HS-27A (cell line): ENCODE results near the gene SEC31B.

Source experiments
- DNase-seq: peaks from one replicate; pipeline ENCODE4 v3.0.0-alpha.2; 2012; ENCODE audit warnings: low read depth, missing footprints

SEC31B gene

GRCh38 chr10:100529475-100530298 is 10.0 kb upstream of the SEC31B start, which contains the start of gene NDUFB8:
NDUFB8 (minus strand) TSS chr10:100529871; CDS start chr10:100529851, 20 bp downstream.
- peak; percentile 54 for DNase-seq

- no peak for DNase-seq
These were observed 9.3 kb upstream of the SEC31B start for GRCh38 chr10:100528921-100529474.

DNA sequence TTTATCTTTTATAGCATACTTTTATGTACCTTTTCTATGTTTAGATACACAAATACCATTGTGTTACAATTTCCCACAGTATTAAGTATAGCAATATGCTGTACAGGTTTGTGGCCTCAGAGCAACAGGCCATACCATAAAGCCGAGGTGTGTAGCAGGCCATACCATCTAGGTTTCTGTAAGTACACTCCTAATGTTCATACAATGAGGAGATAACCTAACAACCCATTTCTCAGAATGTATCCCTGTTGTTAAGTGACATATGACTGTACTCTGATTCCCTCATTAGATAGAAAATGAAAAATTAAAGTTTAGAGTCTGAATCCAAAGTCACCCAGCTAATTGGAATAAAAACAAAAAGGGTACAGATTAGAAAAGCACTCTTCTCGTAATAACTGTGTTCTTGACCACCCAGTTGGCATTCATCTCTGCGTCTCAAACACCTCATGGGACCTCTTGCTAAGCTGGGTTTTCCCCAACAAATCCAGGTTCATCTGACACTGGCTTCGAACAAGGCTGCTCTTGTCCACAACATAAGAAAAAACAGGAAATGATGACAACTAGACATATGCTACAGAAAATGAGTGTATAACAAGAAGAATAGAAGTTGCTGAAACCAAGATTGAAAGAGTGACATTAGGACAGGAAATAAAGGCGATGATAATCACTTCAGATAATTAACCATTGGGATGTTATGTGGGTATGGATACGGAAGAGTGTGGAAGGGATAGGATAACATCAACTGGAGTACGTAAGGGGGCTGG is 8.6 kb upstream of the SEC31B start:
- DNase-seq = no peak

DNA sequence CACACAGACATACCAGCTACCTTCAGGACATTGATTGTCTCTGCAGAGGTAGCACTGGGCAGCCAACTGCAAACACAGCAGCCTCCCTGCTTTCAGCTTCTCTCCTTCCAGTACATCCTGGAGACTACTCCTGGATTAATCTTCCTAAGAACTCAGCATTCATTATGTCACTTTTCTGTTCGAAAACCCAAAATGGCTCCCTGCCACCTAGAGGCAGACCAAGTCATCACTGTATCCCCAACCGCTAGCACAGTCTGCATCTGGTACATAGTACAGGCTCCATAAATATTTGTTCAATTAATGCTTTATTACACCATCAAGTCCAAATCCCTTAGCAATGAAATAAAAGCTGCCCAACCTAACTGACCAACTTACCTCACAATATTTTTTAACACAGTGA is 5.0 kb upstream of the SEC31B start:
- no peak for DNase-seq

DNA sequence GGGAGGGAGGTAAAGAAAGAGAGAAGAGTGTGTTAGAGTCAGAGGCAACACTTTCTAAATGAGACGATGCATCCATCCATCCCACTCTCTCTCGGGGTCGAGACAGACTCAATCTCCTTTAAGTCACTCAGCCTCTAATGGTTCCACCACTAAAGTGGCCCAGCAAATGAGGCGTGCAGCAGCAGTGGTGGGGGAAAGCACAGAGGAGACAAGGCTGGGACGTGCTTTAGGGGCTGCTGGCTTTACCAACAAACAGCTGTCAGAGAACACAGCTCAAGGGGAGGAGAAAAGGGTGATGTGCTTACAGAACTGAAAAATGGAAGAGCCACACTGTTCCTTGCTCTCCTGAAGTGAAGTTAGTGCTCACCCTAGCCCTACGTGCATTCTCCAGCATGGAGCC is 4.5 kb upstream of the SEC31B start:
- no peak for DNase-seq

DNA sequence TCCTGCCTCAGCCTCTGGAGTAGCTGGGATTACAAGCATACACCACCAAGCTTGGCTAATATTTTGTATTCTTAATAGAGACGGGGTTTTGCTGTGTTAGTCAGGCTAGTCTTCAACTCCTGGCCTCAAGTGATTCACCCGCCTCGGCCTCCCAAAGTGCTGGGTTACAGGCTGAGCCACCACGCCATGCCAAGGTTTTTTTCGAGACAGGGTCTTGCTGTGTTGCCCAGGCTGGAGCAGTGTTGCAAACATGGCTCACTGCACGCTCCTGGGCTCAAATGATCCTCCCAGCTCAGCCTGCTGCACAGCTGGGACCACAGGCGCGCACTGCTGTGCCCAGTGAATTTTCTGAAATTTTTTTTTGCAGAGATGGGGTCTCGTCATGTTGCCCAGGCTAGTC is 3.3 kb upstream of the SEC31B start:
- no peak for DNase-seq

DNA sequence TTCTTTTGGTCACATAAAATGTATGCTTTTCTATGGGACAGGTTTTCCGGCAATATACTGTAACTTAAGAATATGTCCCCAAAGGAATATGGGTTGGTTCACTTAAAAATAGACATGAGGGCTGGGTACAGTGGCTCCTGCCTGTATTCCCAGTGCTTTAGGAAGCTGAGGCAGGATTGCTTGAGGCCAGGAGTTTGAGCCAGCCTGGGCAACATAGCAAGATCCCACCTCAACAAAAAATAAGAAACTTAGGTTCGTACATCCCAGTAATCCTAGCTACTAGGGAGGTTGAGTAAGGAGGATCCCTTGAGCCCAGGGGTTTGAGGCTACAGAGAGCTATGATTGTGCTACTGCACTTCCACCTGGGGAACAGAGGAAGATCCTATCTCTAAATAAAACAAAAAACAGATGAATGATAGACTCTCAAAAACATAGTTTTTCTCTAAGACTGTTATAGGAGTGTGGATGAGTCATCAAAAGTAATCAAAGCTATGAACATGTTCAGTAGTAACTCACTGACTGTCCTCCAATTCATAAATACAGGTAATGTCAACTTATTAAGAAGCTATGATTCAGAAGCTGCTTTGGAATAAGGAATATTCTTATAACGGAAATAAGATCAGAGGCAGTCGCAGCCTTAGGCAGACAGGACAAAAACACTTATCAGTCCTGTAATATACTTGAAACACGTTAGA is 2.6 kb upstream of the SEC31B start:
- no peak for DNase-seq

GRCh38 chr10:100520811-100521210 is 1.1 kb upstream of the SEC31B start:
- DNase-seq = no peak

DNA sequence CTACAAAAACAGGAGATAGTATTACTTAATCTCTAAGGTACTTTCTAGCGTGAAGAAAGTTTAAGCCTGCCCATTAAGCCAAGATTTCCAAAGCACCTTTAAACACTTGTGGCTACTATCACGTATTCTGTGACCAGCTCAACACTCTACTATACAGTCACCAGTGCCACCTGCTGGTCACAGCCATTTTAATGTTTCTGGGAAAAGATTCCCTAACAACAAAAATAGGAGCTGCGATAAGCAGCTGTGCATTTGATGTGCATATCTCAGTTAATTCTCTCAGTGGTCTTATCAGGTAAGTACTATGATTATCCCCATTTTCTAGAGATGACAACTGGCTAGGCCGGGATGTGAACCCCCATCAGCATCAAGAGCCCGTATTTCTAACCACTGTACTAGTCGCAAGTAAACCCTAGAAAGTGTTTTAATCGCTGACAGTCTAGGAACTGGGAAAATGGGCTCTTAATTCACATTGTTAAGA is 860 bp downstream of the SEC31B start:
- no peak for DNase-seq

DNA sequence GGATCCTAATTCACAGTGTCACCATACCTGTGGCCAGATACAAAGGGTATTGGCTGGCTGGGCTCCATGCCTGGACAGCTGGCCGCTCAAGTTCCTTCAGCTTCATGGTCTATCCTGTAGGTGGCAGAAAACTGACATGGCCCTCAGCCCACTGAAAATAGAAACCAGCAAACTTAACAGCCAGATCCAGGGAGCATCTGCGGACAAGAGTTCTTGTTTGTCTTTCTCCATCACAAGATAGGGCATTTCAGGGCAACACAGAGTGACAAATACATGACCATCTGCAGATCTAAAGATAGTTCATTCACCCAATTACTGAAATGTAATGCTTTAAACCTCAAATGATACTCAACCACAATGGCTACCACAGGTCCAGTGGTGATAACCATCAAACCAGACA is 2.8 kb downstream of the SEC31B start:
- DNase-seq = no peak

DNA sequence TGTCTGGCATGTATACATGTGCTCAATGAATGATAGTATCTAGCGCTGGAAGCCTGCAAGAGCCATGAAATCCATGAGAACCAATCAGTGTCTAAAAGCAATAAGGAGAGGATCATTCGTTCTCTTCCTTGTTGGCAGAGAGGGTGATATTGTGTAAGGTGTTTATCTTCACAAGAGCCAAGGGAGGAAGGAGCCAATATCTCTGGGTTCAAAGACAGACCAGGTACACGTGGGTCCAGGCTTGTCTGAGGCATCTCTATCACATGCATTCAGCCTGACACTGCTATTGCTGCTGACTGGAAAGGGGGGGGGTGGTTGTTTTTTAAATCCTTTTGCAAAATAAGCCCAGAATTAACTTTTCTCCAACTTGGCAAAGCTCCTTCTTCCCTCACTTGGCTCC is 4.0 kb downstream of the SEC31B start:
- DNase-seq = no peak

DNA sequence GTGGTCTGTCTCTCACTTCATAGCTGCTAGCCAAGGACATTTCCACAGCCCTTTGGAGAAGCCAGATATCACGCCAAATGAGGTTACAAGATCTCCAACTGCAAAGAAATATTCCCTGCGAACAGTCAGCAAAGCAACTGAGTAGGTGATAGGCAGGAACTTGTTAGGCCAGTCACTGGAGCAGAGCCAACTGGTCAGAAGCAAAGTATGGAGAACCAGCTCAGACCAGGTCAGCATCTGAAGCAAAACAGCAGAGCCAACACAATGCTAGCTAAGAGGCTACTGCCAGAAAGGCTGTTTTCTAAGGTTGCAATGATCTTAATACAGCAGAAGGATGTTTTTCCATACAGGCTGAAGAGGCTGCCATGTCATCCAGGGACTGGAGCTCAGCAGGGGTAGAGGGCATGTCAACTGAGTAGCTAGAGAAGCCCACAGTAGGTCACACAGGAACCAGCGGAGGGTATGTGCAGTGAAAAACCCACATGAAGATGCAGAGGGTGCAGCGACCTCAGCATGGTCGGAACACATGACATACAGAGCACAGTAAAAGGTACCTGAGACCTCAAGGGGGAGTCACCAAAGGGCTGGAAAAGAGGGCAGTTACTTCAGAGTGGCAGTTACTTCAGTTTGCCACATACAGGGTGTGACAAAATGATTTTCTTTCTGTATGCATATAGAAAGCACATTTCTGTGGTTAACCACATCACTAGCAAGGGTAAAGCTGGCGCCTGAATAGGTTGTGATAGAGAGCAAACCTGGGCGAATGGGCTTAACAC is 8.9 kb downstream of the SEC31B start:
- no peak for DNase-seq

DNA sequence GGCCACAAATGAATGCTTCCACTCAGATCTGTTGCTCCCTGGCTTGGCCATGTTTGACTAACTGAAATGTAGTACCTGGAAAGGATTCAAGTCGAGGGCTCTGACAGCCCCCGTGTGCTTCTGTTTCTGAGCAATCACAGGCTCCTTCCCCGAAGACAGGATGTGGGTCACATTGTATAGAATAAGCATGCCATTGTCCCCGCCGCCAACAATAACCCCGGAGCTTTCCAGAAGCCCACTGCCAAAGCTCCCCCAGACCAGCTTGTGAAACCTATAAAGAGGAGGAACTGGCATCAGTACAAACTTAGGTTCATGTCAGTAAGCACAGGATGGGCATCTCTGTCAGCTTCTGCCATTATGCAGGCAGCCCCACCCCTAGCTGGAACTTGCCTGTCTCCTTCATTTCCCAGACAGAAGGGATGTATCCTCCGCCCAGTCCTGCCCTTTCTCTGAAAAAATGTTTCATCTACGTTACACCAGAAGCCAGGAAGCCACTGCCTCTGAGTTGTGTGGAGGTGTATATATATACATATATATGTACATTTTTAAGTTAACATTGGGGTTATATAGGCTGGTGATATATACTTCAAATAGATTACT is 10.3 kb downstream of the SEC31B start:
- DNase-seq = no peak

- DNase-seq = no peak
These were observed 10.9 kb downstream of the SEC31B start for GRCh38 chr10:100508691-100509150.

DNA sequence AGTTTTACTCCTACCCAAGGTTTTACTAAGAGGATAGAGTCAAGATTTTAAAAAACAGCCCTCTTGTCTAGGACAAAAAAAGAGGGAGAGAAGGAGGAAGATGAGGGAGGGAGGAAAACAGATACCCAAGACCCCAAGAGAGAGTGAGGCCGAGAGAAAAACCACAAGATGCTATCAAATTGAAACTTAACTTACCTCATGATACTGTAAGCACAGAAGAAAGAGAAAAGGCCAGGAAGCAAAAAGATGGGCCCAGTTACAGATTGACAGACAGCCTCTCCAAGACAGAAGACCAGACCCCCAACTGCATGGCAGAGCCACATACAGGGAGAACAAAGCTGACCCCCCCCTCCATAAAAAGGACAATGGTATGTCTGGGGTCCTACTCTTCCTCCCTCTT is 11.4 kb downstream of the SEC31B start:
- DNase-seq = no peak

GRCh38 chr10:100507357-100507732 is 12.3 kb downstream of the SEC31B start:
- DNase-seq = no peak

DNA sequence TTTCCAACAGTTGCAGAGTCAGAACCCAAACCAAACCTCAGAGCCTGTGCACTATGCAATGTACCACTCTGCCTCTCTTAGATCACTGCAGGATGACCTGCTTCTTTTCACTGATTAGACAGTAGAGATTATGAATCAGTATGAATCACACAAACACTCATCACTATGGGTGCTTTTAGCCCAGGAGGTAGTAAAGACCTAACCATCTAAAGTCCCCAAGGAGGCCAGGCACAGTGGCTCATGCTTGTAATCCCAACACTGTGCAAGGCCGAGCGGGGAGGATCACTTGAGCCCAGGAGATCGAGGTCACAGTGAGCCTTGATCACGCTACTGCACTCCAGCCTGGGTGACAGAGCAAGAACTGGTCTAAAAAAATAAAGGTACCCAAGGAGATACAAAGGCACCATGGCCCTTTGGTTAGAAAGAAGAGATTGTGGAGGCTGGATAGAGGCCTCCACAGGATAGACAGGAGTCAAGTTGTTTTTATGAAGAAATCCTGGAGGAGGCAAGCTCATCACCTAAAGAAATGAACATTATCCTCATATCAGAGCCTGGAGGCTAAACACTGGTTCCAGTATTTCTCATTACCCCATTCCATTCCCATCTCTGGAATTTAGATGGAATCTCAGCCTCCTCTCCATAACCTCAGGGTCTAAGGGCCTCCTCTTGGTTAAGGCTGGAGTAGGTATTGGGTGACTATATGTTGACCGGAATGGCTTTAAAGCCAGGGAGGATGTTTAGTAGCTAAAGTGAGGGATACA is 12.9 kb downstream of the SEC31B start:
- DNase-seq = no peak

GRCh38 chr10:100505164-100505563 is 14.5 kb downstream of the SEC31B start:
- DNase-seq = no peak

- no peak for DNase-seq
These were observed 15.6 kb downstream of the SEC31B start for GRCh38 chr10:100504096-100504495.

DNA sequence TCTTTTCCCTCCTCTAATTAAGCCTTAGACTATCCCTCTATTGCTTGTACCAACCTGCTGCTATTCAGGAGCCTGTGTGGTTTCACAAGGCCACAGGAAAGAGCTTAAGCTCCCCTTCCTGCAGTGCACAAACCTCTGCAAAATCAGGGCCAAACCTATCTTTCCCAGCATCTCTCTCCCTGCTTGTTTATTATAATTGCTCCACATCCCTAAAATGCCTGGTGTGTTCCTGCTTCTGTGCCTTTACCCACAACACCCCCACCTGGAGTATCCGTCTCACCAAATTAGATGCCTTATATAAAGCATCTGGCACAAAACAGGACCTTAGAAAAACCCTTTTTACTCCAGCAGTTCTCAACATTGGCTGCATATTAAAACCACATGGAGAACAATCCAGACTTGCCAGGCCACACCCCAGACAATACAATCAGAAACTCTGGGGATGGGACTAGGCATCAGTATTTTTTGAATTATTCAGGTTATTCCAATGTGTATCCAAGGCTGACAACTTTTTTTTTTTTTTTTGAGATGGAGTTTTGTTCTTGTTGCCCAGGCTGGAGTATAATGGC is 16.7 kb downstream of the SEC31B start:
- no peak for DNase-seq
